PC-3 (cell line): ENCODE data around the gene SPTLC2. TPM values are rescaled to one million over a fixed set of nuclear protein-coding genes. Genes with fewer than 3 reads are reported as not detected.

Experiments used
- ATAC-seq: fragments of 200-7000 bp; cut with Tn5 transposase; 2 replicates; pipeline ENCODE4 v1.9.1; 2020; ENCODE audit warnings: mild to moderate bottlenecking, moderate library complexity
- BruUV-seq: library from RNA; stranded (reverse); fragments of 400-500 nt; replicated peaks from 2 replicates; lab custom pipeline; 2021; lab: Mats Ljungman, UMichigan
- CTCF ChIA-PET: fragments of 300-600 bp; sonication (Branson Sonifier 250); formaldehyde crosslinking; loops from one replicate; lab custom pipeline; 2022; ENCODE audit warnings: antibody characterized with exemption; lab: Charles Lee
- POLR2A ChIA-PET: fragments of 300-600 bp; sonication (Branson Sonifier 250); formaldehyde crosslinking; loops from one replicate; lab custom pipeline; 2022; ENCODE audit warnings: antibody characterized with exemption; ENCODE audit not compliant: unreplicated experiment; lab: Charles Lee
- DNase-seq: peaks from one replicate; pipeline ENCODE4 v3.0.0-alpha.2; 2015
- H2AFZ ChIP-seq: fragments of 300-600 bp; sonication (generic); 2 replicates; pipeline ENCODE4 v1.6.0; 2016; ENCODE audit warnings: antibody characterized with exemption, low read length
- H3F3A ChIP-seq: fragments of 300-600 bp; sonication (generic); one replicate; pipeline ENCODE4 v1.6.0; 2017; ENCODE audit warnings: antibody characterized with exemption, low read length, control low read depth, mild to moderate bottlenecking; ENCODE audit not compliant: unreplicated experiment
- H3K27ac ChIP-seq: fragments of 300-600 bp; sonication (generic); 2 replicates; pipeline ENCODE4 v1.5.1; 2016; ENCODE audit warnings: mild to moderate bottlenecking, low read length
- H3K27me3 ChIP-seq: fragments of 300-600 bp; sonication (generic); 2 replicates; pipeline ENCODE4 v1.6.1; 2016; ENCODE audit warnings: low read length, mixed read lengths
- H3K36me3 ChIP-seq: fragments of 300-600 bp; sonication (generic); 2 replicates; pipeline ENCODE4 v1.6.1; 2016; ENCODE audit warnings: low read depth, mixed run types, low read length, mixed read lengths
- H3K4me1 ChIP-seq: fragments of 300-600 bp; sonication (generic); 2 replicates; pipeline ENCODE4 v1.5.1; 2016; ENCODE audit warnings: low read length; ENCODE audit not compliant: insufficient read depth
- H3K4me2 ChIP-seq: fragments of 300-600 bp; sonication (generic); 2 replicates; pipeline ENCODE4 v1.6.0; 2016; ENCODE audit warnings: low read length
- H3K4me3 ChIP-seq: fragments of 300-600 bp; sonication (generic); 2 replicates; pipeline ENCODE4 v1.5.1; 2016; ENCODE audit warnings: mild to moderate bottlenecking, low read length, mixed read lengths
- H3K79me2 ChIP-seq: fragments of 300-600 bp; sonication (generic); 2 replicates; pipeline ENCODE4 v1.6.1; 2017; ENCODE audit warnings: low read length, mixed read lengths
- H3K9ac ChIP-seq: fragments of 300-600 bp; sonication (generic); 2 replicates; pipeline ENCODE4 v1.6.0; 2016; ENCODE audit warnings: mild to moderate bottlenecking, low read length
- H3K9me2 ChIP-seq: fragments of 300-600 bp; sonication (generic); replicated peaks from 2 replicates; pipeline ENCODE4 v1.6.1; 2016; ENCODE audit warnings: mixed run types, low read length, mixed read lengths
- H3K9me3 ChIP-seq: fragments of 300-600 bp; sonication (generic); 2 replicates; pipeline ENCODE4 v1.6.1; 2016; ENCODE audit warnings: low read length, mixed read lengths
- H4K20me1 ChIP-seq: fragments of 300-600 bp; sonication (generic); 2 replicates; pipeline ENCODE4 v1.6.1; 2016; ENCODE audit warnings: low read length, mixed read lengths
- EZH2 ChIP-seq: fragments of 300-600 bp; sonication (generic); IDR thresholded peaks from one replicate; pipeline ENCODE4 v1.6.1; 2017; ENCODE audit warnings: antibody characterized with exemption, mild to moderate bottlenecking, low read length; ENCODE audit not compliant: unreplicated experiment
- EZH2phosphoT487 ChIP-seq: fragments of 300-600 bp; sonication (generic); IDR thresholded peaks from 2 replicates; pipeline ENCODE4 v1.6.1; 2018; ENCODE audit warnings: mild to moderate bottlenecking, antibody characterized with exemption, low read length, borderline replicate concordance
- intact Hi-C: fragments of 100-400 bp; cut with micrococcal nuclease; formaldehyde crosslinking; loops from 2 replicates; pipeline ENCODE4 v1.9.0; 2023
- total RNA-seq: library from RNA; depleted of rRNA; stranded (reverse); fragments of >200 nt; gene quantifications from 2 replicates; pipeline ENCODE4 v1.2.3, GENCODE V29; 2014
- TF ChIP-seq, protein P1 (sequence below): fragments of 300-600 bp; sonication (generic); conservative IDR thresholded peaks from 2 replicates; pipeline ENCODE4 v1.5.1; 2017; ENCODE audit warnings: antibody characterized with exemption, low read depth, mild to moderate bottlenecking, low read length

The SPTLC2 gene
- total RNA-seq, 1 experiment from 2014 or later: 27.6 TPM

GRCh38 chr14:77508876-77509275, 107.6 kb downstream of the SPTLC2 start:
- no peaks in the 10 kb centered on the region for H4K20me1 ChIP-seq

GRCh38 chr14:77508249-77508648, 108.2 kb downstream of the SPTLC2 start:
- ATAC-seq: no peak
- H4K20me1 ChIP-seq: no peaks in the 10 kb centered on the region
- intact Hi-C loops: no loop called here
- no peak overlapping the region for H2AFZ ChIP-seq
- H3K79me2 ChIP-seq: no peaks in the 10 kb centered on the region
- H3K9me2 ChIP-seq: no peaks in the 10 kb centered on the region
- no peak for TF ChIP-seq EZH2phosphoT487
- no peak for TF ChIP-seq EZH2
- TF ChIP-seq, protein P1, sequence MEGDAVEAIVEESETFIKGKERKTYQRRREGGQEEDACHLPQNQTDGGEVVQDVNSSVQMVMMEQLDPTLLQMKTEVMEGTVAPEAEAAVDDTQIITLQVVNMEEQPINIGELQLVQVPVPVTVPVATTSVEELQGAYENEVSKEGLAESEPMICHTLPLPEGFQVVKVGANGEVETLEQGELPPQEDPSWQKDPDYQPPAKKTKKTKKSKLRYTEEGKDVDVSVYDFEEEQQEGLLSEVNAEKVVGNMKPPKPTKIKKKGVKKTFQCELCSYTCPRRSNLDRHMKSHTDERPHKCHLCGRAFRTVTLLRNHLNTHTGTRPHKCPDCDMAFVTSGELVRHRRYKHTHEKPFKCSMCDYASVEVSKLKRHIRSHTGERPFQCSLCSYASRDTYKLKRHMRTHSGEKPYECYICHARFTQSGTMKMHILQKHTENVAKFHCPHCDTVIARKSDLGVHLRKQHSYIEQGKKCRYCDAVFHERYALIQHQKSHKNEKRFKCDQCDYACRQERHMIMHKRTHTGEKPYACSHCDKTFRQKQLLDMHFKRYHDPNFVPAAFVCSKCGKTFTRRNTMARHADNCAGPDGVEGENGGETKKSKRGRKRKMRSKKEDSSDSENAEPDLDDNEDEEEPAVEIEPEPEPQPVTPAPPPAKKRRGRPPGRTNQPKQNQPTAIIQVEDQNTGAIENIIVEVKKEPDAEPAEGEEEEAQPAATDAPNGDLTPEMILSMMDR: no peak
- no peaks in the 10 kb centered on the region for H3K9me3 ChIP-seq
- ChIA-PET POLR2A (no interaction called here), CTCF (no interaction called here)
- H3F3A ChIP-seq: no peaks in the 10 kb centered on the region
- no peak overlapping the region for H3K4me3 ChIP-seq
- H3K4me1 ChIP-seq: peaks cover 18% of the 10 kb centered on the region
- DNase-seq: peak; percentile 39
- BruUV-seq: no TSS peak
- peaks cover 9% of the 10 kb centered on the region; the same call in 1 of the 2 replicates for H3K36me3 ChIP-seq
- H3K27me3 ChIP-seq: no peaks in the 10 kb centered on the region
- peak overlapping the region; percentile 1; the same call in 1 of the 2 replicates for H3K4me2 ChIP-seq
- H3K27ac ChIP-seq: no peak overlapping the region
- H3K9ac ChIP-seq: no peak overlapping the region

More at GRCh38 chr14:77508876-77509275, 107.6 kb downstream of the SPTLC2 start:
- ChIA-PET POLR2A (no interaction called here), CTCF (no interaction called here)
- H3K79me2 ChIP-seq: no peaks in the 10 kb centered on the region
- H3K9me3 ChIP-seq: no peaks in the 10 kb centered on the region
- BruUV-seq: TSS peak; percentile 8
- DNase-seq (peak; percentile 64), ATAC-seq (peak; percentile 64)
- peak overlapping the region; percentile 1; the same call in 1 of the 2 replicates for H3K4me2 ChIP-seq
- H3K4me3 ChIP-seq: no peak overlapping the region
- H3K27me3 ChIP-seq: no peaks in the 10 kb centered on the region
- H3K4me1 ChIP-seq: peaks cover 18% of the 10 kb centered on the region
- intact Hi-C loops: no loop called here
- H3K27ac ChIP-seq: no peak overlapping the region
- TF ChIP-seq EZH2phosphoT487: no peak
- TF ChIP-seq EZH2: no peak
- TF ChIP-seq, protein P1: no peak
- H3K9ac ChIP-seq: no peak overlapping the region
- no peak overlapping the region for H2AFZ ChIP-seq
- H3K9me2 ChIP-seq: no peaks in the 10 kb centered on the region
- peaks cover 9% of the 10 kb centered on the region; the same call in 1 of the 2 replicates for H3K36me3 ChIP-seq
- H3F3A ChIP-seq: no peaks in the 10 kb centered on the region

- Histone ChIP-seq H3K36me3 (peaks cover 9% of the 10 kb centered on the region; the same call in 1 of the 2 replicates), H4K20me1 (no peaks in the 10 kb centered on the region), H3K4me1 (peaks cover 18% of the 10 kb centered on the region), H3K27me3 (no peaks in the 10 kb centered on the region), H3K79me2 (no peaks in the 10 kb centered on the region), H3K4me3 (no peak overlapping the region), H3K9me2 (no peaks in the 10 kb centered on the region), H3K4me2 (no peak overlapping the region), H3K9ac (no peak overlapping the region), H3K9me3 (no peaks in the 10 kb centered on the region), H2AFZ (no peak overlapping the region), H3F3A (no peaks in the 10 kb centered on the region), H3K27ac (no peak overlapping the region)
- intact Hi-C loops: no loop called here
- ChIA-PET CTCF (no interaction called here), POLR2A (no interaction called here)
- TF ChIP-seq, protein P1: no peak
- no peak for TF ChIP-seq EZH2
- TF ChIP-seq EZH2phosphoT487: no peak
- BruUV-seq: no TSS peak
- ATAC-seq (no peak), DNase-seq (no peak)
Measured at GRCh38 chr14:77507762-77508161, 108.7 kb downstream of the SPTLC2 start.
